Suprapubic skin (tissue), 4 donors: ENCODE data around the gene TRAIP. TPM values are rescaled to one million over a fixed set of nuclear protein-coding genes. Genes with fewer than 3 reads are reported as not detected.
"Not testable (repeated sequence)": the region's sequence is repeated elsewhere in the genome, so short reads cannot be mapped to it uniquely, and the experiment has no call there.

Source experiments
- DNase-seq, 2 donors: peaks; one replicate each; pipeline ENCODE4 v3.0.0-alpha.2; 2019; ENCODE audit warnings: low spot score in 2 of 2
- H3K27ac ChIP-seq: fragments of 200-600 bp; sonication (generic); one replicate; pipeline ENCODE4 v1.5.1; 2019
- H3K27me3 ChIP-seq: fragments of 200-600 bp; sonication (generic); one replicate; pipeline ENCODE4 v1.5.1; 2019
- H3K36me3 ChIP-seq: fragments of 200-600 bp; sonication (generic); one replicate; pipeline ENCODE4 v1.5.1; 2019
- H3K4me1 ChIP-seq: fragments of 200-600 bp; sonication (generic); one replicate; pipeline ENCODE4 v1.5.1; 2019
- H3K4me3 ChIP-seq: fragments of 200-600 bp; sonication (generic); one replicate; pipeline ENCODE4 v1.5.1; 2019; ENCODE audit warnings: mild to moderate bottlenecking
- H3K9me3 ChIP-seq: fragments of 200-600 bp; sonication (generic); one replicate; pipeline ENCODE4 v1.5.1; 2019
- CTCF ChIP-seq, 2 donors: fragments of 200-600 bp in 1 of 2; fragments of 450-650 bp in 1 of 2; sonication (generic) in 1 of 2; IDR thresholded peaks; one replicate each; pipeline ENCODE4 v1.5.1; 2016 to 2019; ENCODE audit warnings: antibody characterized with exemption in 2 of 2, mild to moderate bottlenecking in 1 of 2, moderate library complexity in 1 of 2
- EP300 ChIP-seq: sonication (generic); formaldehyde crosslinking; IDR thresholded peaks from one replicate; pipeline ENCODE4 v1.6.1; 2017; ENCODE audit warnings: antibody characterized with exemption
- POLR2A ChIP-seq, 2 donors: fragments of 450-650 bp; IDR thresholded peaks; one replicate each; pipeline ENCODE4 v1.6.1; 2017; ENCODE audit warnings: antibody characterized with exemption in 2 of 2, mild to moderate bottlenecking in 2 of 2, moderate library complexity in 2 of 2
- POLR2AphosphoS5 ChIP-seq, 3 donors: sonication (generic); formaldehyde crosslinking; IDR thresholded peaks; one replicate each; pipeline ENCODE4 v1.6.1; 2017; ENCODE audit warnings: antibody characterized with exemption in 3 of 3
- WGBS: methylation state at CpG from one replicate; pipeline ENCODE4 v1.1.5; 2018; 5-methylcytosine and 5-hydroxymethylcytosine counted together
- total RNA-seq, 4 donors: library from RNA; depleted of rRNA; stranded (reverse); fragments of >200 nt; gene quantifications; one replicate each; pipeline ENCODE4 v1.1.0, GENCODE V29; 2016

TRAIP gene
- total RNA-seq, 4 donors from 2014 or later = 3.4 to 8.4 (median 4.7) TPM

- WGBS = 29% methylated on average over 3 of the region's 3 CpGs
- Histone ChIP-seq H3K9me3 (no peaks in the 10 kb centered on the region), H3K36me3 (peaks cover 3% of the 10 kb centered on the region), H3K4me1 (peaks cover 37% of the 10 kb centered on the region), H3K27me3 (no peaks in the 10 kb centered on the region), H3K27ac (peak overlapping the region; percentile 98), H3K4me3 (peak overlapping the region; percentile 100)
- DNase-seq = no peak
- no peak for TF ChIP-seq POLR2AphosphoS5 (IDR thresholded peaks at IDR 0.05)
- no peak for TF ChIP-seq POLR2A (IDR thresholded peaks at IDR 0.05)
- TF ChIP-seq EP300 = no peak
- TF ChIP-seq CTCF (IDR thresholded peaks at IDR 0.05) = no peak
These were observed 69.2 kb downstream of the TRAIP start for GRCh38 chr3:49787182-49787464.

GRCh38 chr3:49786357-49787181 lies 69.8 kb downstream of the TRAIP start, which contains the start of gene IP6K1:
TSS of gene IP6K1 (minus strand) at chr3:49786542. CDS start at chr3:49748040, 38,502 bp downstream.
- peak within 1 kb of the TSS; percentile 98 for H3K27ac ChIP-seq
- TF ChIP-seq CTCF (IDR thresholded peaks at IDR 0.05) = no peak
- peak; percentile 10 to 91 (median 81) for TF ChIP-seq POLR2AphosphoS5 (IDR thresholded peaks at IDR 0.05)
- no peak for TF ChIP-seq EP300
- peak; percentile 14 to 87 for TF ChIP-seq POLR2A (IDR thresholded peaks at IDR 0.05)
- 2% methylated on average over 31 of the region's 55 CpGs for WGBS

GRCh38 chr3:49785565-49786356 lies 70.6 kb downstream of the TRAIP start:
- Histone ChIP-seq H3K4me1 (peaks cover 49% of the 10 kb centered on the region), H3K9me3 (no peaks in the 10 kb centered on the region), H3K4me3 (peak overlapping the region; percentile 100), H3K27me3 (no peaks in the 10 kb centered on the region), H3K36me3 (peaks cover 13% of the 10 kb centered on the region), H3K27ac (peak overlapping the region; percentile 98)
- TF ChIP-seq POLR2AphosphoS5 (IDR thresholded peaks at IDR 0.05) (no peak), POLR2A (IDR thresholded peaks at IDR 0.05) (no peak), EP300 (no peak), CTCF (IDR thresholded peaks at IDR 0.05) (no peak)
- 2% methylated on average over 17 of the region's 50 CpGs for WGBS
- no peak for DNase-seq

More at GRCh38 chr3:49786357-49787181, 69.8 kb downstream of the TRAIP start, which contains the start of gene IP6K1:
- peak within 1 kb of the TSS; percentile 100 for H3K4me3 ChIP-seq
- peaks cover 7% of the 10 kb centered on the region for H3K36me3 ChIP-seq
- H3K4me1 ChIP-seq = peaks cover 43% of the 10 kb centered on the region
- H3K9me3 ChIP-seq = no peaks in the 10 kb centered on the region
- DNase-seq = peak; percentile 100
- H3K27me3 ChIP-seq = no peaks in the 10 kb centered on the region

- peaks cover 21% of the 10 kb centered on the region for H3K36me3 ChIP-seq
- H3K9me3 ChIP-seq, H3K27ac ChIP-seq, H3K27me3 ChIP-seq, H3K4me3 ChIP-seq: not testable (repeated sequence)
- DNase-seq = peak; percentile 41 to 43
- WGBS = 96% methylated on average over 9 of the region's 9 CpGs
- H3K4me1 ChIP-seq = peaks cover 48% of the 10 kb centered on the region
These were observed 74.1 kb downstream of the TRAIP start for GRCh38 chr3:49782277-49782676.

GRCh38 chr3:49781415-49782199 lies 74.8 kb downstream of the TRAIP start:
- peak in 1 of 2 donors; percentile 20 for DNase-seq
- Histone ChIP-seq H3K27me3 (no peaks in the 10 kb centered on the region), H3K27ac (no peak overlapping the region), H3K9me3 (no peaks in the 10 kb centered on the region), H3K4me1 (peaks cover 41% of the 10 kb centered on the region), H3K4me3 (no peak overlapping the region), H3K36me3 (peaks cover 27% of the 10 kb centered on the region)
- 75% methylated on average over 5 of the region's 5 CpGs for WGBS
- TF ChIP-seq POLR2AphosphoS5 (IDR thresholded peaks at IDR 0.05) (no peak), CTCF (IDR thresholded peaks at IDR 0.05) (no peak)

GRCh38 chr3:49780975-49781365 lies 75.4 kb downstream of the TRAIP start:
- H3K27ac ChIP-seq, H3K9me3 ChIP-seq, DNase-seq, H3K4me3 ChIP-seq, H3K27me3 ChIP-seq: not testable (repeated sequence)
- Histone ChIP-seq H3K36me3 (peaks cover 28% of the 10 kb centered on the region), H3K4me1 (peaks cover 41% of the 10 kb centered on the region)
- 90% methylated on average over 9 of the region's 9 CpGs for WGBS
